Measurements from ENCODE around the gene GATA6.

The GATA6 gene

GRCh38 chr18:22171258-22172119, 2.1 kb downstream of the GATA6 start:
- ATAC-seq (ENCODE audit: insufficient read depth, low read depth) (no peak), DNase-seq (no peak)

DNA sequence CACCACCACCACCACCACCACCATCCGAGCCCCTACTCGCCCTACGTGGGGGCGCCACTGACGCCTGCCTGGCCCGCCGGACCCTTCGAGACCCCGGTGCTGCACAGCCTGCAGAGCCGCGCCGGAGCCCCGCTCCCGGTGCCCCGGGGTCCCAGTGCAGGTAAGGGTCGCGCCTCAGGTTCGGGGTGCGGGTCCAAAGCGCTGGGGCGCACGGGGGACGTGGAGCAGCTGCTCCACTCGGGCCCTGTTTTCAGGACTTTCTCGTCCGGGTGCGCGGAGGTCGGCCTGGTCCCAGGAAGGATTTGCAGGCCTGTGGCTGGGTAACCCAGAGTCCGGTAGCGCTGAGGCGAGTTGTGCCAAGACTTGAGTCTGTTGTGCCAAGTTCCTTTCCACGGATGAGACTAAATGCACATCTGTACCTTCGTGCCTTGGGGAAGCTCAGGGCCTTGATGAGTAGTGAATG, 2.8 kb downstream of the GATA6 start:
- Histone ChIP-seq H3K9ac (ENCODE audit: low read depth, low read length) (no peak overlapping the region), H3K9me3 (ENCODE audit: insufficient read depth, low read length, severe bottlenecking) (no peaks in the 10 kb centered on the region), H3K4me3 (ENCODE audit: low read depth in 1 of 2, low read length in 2 of 2) (no peak overlapping the region), H3K27me3 (ENCODE audit: insufficient read depth, low read length, poor library complexity) (no peaks in the 10 kb centered on the region), H4K20me1 (ENCODE audit: insufficient read depth, low read length) (no peaks in the 10 kb centered on the region), H2AFZ (ENCODE audit: low read depth, low read length) (no peak overlapping the region), H3K79me2 (ENCODE audit: insufficient read depth, low read length) (no peaks in the 10 kb centered on the region), H3K4me1 (ENCODE audit: insufficient read depth, low read length) (no peaks in the 10 kb centered on the region), H3K36me3 (ENCODE audit: insufficient read depth, low read length) (no peaks in the 10 kb centered on the region), H3K4me2 (ENCODE audit: insufficient read depth, low read length) (no peak overlapping the region), H3K27ac (ENCODE audit: low read length) (no peak overlapping the region)
- DNase-seq: no peak
- no peak for ATAC-seq (ENCODE audit: insufficient read depth, low read depth)
- TF ChIP-seq CTCF (IDR thresholded peaks at IDR 0.05; ENCODE audit: borderline replicate concordance, extremely low read depth, low read length, poor library complexity, severe bottlenecking): no peak
- TF ChIP-seq EZH2 (IDR thresholded peaks at IDR 0.05; ENCODE audit: borderline replicate concordance, low read depth, low read length, severe bottlenecking): no peak

More at GRCh38 chr18:22171258-22172119, 2.1 kb downstream of the GATA6 start:
- Histone ChIP-seq H3K79me2 (ENCODE audit: insufficient read depth, low read length) (no peaks in the 10 kb centered on the region), H3K27ac (ENCODE audit: low read length) (no peak overlapping the region), H2AFZ (ENCODE audit: low read depth, low read length) (no peak overlapping the region), H3K4me1 (ENCODE audit: insufficient read depth, low read length) (no peaks in the 10 kb centered on the region), H3K27me3 (ENCODE audit: insufficient read depth, low read length, poor library complexity) (no peaks in the 10 kb centered on the region), H3K9ac (ENCODE audit: low read depth, low read length) (no peak overlapping the region), H3K9me3 (ENCODE audit: insufficient read depth, low read length, severe bottlenecking) (no peaks in the 10 kb centered on the region), H3K4me3 (ENCODE audit: low read depth in 1 of 2, low read length in 2 of 2) (no peak overlapping the region), H3K36me3 (ENCODE audit: insufficient read depth, low read length) (no peaks in the 10 kb centered on the region), H3K4me2 (ENCODE audit: insufficient read depth, low read length) (no peak overlapping the region), H4K20me1 (ENCODE audit: insufficient read depth, low read length) (no peaks in the 10 kb centered on the region)
- TF ChIP-seq CTCF (IDR thresholded peaks at IDR 0.05; ENCODE audit: borderline replicate concordance, extremely low read depth, low read length, poor library complexity, severe bottlenecking) (no peak), EZH2 (IDR thresholded peaks at IDR 0.05; ENCODE audit: borderline replicate concordance, low read depth, low read length, severe bottlenecking) (no peak)

DNA sequence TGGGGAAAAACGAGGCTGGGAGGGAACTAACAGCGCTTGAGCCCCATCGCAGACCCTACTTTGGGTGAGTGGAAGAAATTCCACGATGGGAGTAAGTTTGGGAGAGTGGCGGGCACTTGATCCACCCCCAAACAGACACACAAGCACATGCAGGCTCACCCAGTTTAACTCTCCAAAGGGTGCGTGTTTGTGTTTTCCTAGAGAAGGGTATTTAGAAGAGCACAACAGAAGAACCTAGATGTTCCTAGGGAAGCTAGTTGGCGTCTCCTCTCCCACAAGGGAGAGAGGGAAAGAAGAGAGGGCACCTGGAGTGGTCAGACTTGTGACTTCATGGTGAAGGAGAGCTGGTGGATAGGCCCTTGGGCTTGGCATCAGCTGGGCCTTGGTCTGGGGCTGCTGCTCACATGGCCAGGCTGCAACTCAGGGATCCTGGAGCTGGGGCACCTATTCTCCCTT, 3.2 kb downstream of the GATA6 start:
- H3K4me1 ChIP-seq (ENCODE audit: insufficient read depth, low read length): no peaks in the 10 kb centered on the region
- H2AFZ ChIP-seq (ENCODE audit: low read depth, low read length): no peak overlapping the region
- TF ChIP-seq EZH2 (IDR thresholded peaks at IDR 0.05; ENCODE audit: borderline replicate concordance, low read depth, low read length, severe bottlenecking): no peak
- TF ChIP-seq CTCF (IDR thresholded peaks at IDR 0.05; ENCODE audit: borderline replicate concordance, extremely low read depth, low read length, poor library complexity, severe bottlenecking): no peak
- H3K79me2 ChIP-seq (ENCODE audit: insufficient read depth, low read length): no peaks in the 10 kb centered on the region
- H3K27me3 ChIP-seq (ENCODE audit: insufficient read depth, low read length, poor library complexity): no peaks in the 10 kb centered on the region
- no peaks in the 10 kb centered on the region for H3K9me3 ChIP-seq (ENCODE audit: insufficient read depth, low read length, severe bottlenecking)
- no peak overlapping the region for H3K4me3 ChIP-seq (ENCODE audit: low read depth in 1 of 2, low read length in 2 of 2)
- H3K9ac ChIP-seq (ENCODE audit: low read depth, low read length): no peak overlapping the region
- no peaks in the 10 kb centered on the region for H3K36me3 ChIP-seq (ENCODE audit: insufficient read depth, low read length)
- ATAC-seq (ENCODE audit: insufficient read depth, low read depth): no peak
- no peak overlapping the region for H3K4me2 ChIP-seq (ENCODE audit: insufficient read depth, low read length)
- no peak for DNase-seq
- no peak overlapping the region for H3K27ac ChIP-seq (ENCODE audit: low read length)
- no peaks in the 10 kb centered on the region for H4K20me1 ChIP-seq (ENCODE audit: insufficient read depth, low read length)
